Gastroesophageal sphincter (tissue), 3 donors: ENCODE data around the gene CC2D1A.

ENCODE experiments used
- EP300 ChIP-seq: sonication (generic); formaldehyde crosslinking; IDR thresholded peaks from one replicate; pipeline ENCODE4 v1.6.1; 2017; ENCODE audit warnings: antibody characterized with exemption, mild to moderate bottlenecking
- POLR2A ChIP-seq, 2 donors: fragments of 450-650 bp; IDR thresholded peaks; one replicate each; pipeline ENCODE4 v1.6.1; 2017; ENCODE audit warnings: antibody characterized with exemption in 2 of 2, mild to moderate bottlenecking in 2 of 2, moderate library complexity in 1 of 2
- POLR2AphosphoS5 ChIP-seq: sonication (generic); formaldehyde crosslinking; IDR thresholded peaks from one replicate; pipeline ENCODE4 v1.6.1; 2017; ENCODE audit warnings: antibody characterized with exemption
- TF ChIP-seq, protein P1 (sequence below), 4 experiments: fragments of 200-600 bp in 2 of 4; fragments of 450-650 bp in 2 of 4; sonication (generic) in 1 of 4; IDR thresholded peaks; one replicate each; pipeline ENCODE4 v1.5.1; 2017 to 2019; ENCODE audit warnings: antibody characterized with exemption in 4 of 4, mild to moderate bottlenecking in 2 of 4, moderate library complexity in 2 of 4

DNA sequence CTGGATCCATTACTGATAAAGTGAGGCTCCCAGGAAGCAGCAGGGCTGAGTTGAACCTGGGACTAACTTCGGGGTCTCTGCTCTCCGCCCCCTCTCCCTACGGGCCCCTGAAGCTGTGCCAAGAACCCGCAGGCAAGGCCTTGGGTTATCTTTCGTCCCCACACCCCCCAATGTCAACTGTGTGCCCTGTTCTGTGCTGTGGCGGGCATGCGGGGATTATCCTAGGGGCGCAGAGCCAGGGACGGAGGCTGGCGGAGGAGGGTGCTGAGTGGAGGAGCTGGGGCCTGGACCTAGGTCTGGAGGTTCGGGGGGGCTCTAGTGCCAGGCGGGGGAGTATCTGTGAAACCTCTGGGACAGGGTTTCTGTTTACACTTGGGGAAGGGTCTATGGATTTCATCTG is 73.7 kb downstream of the CC2D1A start:
- TF ChIP-seq, protein P1, sequence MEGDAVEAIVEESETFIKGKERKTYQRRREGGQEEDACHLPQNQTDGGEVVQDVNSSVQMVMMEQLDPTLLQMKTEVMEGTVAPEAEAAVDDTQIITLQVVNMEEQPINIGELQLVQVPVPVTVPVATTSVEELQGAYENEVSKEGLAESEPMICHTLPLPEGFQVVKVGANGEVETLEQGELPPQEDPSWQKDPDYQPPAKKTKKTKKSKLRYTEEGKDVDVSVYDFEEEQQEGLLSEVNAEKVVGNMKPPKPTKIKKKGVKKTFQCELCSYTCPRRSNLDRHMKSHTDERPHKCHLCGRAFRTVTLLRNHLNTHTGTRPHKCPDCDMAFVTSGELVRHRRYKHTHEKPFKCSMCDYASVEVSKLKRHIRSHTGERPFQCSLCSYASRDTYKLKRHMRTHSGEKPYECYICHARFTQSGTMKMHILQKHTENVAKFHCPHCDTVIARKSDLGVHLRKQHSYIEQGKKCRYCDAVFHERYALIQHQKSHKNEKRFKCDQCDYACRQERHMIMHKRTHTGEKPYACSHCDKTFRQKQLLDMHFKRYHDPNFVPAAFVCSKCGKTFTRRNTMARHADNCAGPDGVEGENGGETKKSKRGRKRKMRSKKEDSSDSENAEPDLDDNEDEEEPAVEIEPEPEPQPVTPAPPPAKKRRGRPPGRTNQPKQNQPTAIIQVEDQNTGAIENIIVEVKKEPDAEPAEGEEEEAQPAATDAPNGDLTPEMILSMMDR (IDR thresholded peaks at IDR 0.05), result no peak
- TF ChIP-seq EP300 (no peak), POLR2A (IDR thresholded peaks at IDR 0.05) (no peak), POLR2AphosphoS5 (no peak)
